Lung (tissue), 12 donors: ENCODE data around the gene ALG3. TPM values are rescaled to one million over a fixed set of nuclear protein-coding genes. Genes with fewer than 3 reads are reported as not detected.
A peak's percentile ranks its signal among the peaks of the same experiment; 100 is the strongest.

Source experiments
- ATAC-seq: fragments of 200-7000 bp; cut with Tn5 transposase; one replicate; pipeline ENCODE4 v1.9.1; 2020; ENCODE audit warnings: moderate number of reproducible peaks; ENCODE audit not compliant: insufficient read depth, low FRiP score
- DNase-seq, 3 donors: peaks; one replicate each; pipeline ENCODE4 v3.0.0-alpha.2; 2013 to 2017
- H3K27ac ChIP-seq, 2 donors: one replicate each; pipeline ENCODE4 v1.5.1; 2013; ENCODE audit warnings: mild to moderate bottlenecking in 2 of 2, moderate library complexity in 2 of 2, control low read depth in 1 of 2, inconsistent platforms in 1 of 2, low read depth in 1 of 2, low read length in 1 of 2
- H3K27me3 ChIP-seq, 3 donors: one replicate each; pipeline ENCODE4 v1.5.1; 2013; ENCODE audit warnings: low read length in 2 of 3; ENCODE audit not compliant: control insufficient read depth in 3 of 3, insufficient read depth in 3 of 3
- H3K36me3 ChIP-seq, 4 donors: one replicate each; pipeline ENCODE4 v1.5.1; 2013; ENCODE audit warnings: low read length in 4 of 4, mild to moderate bottlenecking in 1 of 4, moderate library complexity in 1 of 4; ENCODE audit not compliant: control insufficient read depth in 4 of 4, insufficient read depth in 4 of 4
- H3K4me1 ChIP-seq, 5 donors: one replicate each; pipeline ENCODE4 v1.5.1; 2013; ENCODE audit warnings: low read length in 5 of 5, mild to moderate bottlenecking in 2 of 5, moderate library complexity in 1 of 5; ENCODE audit not compliant: control insufficient read depth in 5 of 5, insufficient read depth in 5 of 5
- H3K4me3 ChIP-seq: one replicate; pipeline ENCODE4 v1.5.1; 2013; ENCODE audit warnings: mild to moderate bottlenecking, control low read depth, moderate library complexity
- H3K9ac ChIP-seq, 2 donors: one replicate each; pipeline ENCODE4 v1.5.1; 2013; ENCODE audit warnings: low read length in 2 of 2, control low read depth in 1 of 2; ENCODE audit not compliant: insufficient read depth in 1 of 2
- H3K9me3 ChIP-seq, 4 donors: one replicate each; pipeline ENCODE4 v1.5.1; 2013; ENCODE audit warnings: low read length in 3 of 4, mild to moderate bottlenecking in 1 of 4, moderate library complexity in 1 of 4; ENCODE audit not compliant: control insufficient read depth in 4 of 4, insufficient read depth in 3 of 4
- CTCF ChIP-seq: IDR thresholded peaks from 2 replicates; pipeline ENCODE4 v1.5.1; 2012; ENCODE audit warnings: mild to moderate bottlenecking; ENCODE audit errors: control extremely low read depth, extremely low read depth
- WGBS, 2 donors: extraction: QIAGEN DNeasy Blood & Tissue Kit; methylation state at CpG; one replicate each; pipeline ENCODE4 v1.1.7; 2013; 5-methylcytosine and 5-hydroxymethylcytosine counted together
- polyA plus RNA-seq, 2 donors: library from polyadenylated mRNA; stranded (reverse); fragments of 200-250 nt; gene quantifications; one replicate each; pipeline ENCODE4 v1.2.1, GENCODE V29; 2013
- total RNA-seq, 2 donors: library from RNA; depleted of rRNA in 1 of 2; stranded (reverse); fragments of >200 nt in 1 of 2; gene quantifications; one replicate each; pipeline ENCODE4 v1.2.1, GENCODE V29; 2014 to 2021
- donor health status: control.
- donor health status: control.
- donor health status: Bipolar disorder and iron deficiency.
- donor health status: healthy.
- donor health status: DM: yes; HTN: yes; CAD: no.

Gene ALG3
- total and polyA plus RNA-seq, 4 donors, result 24.7 to 68.0 (median 43.5) TPM

GRCh38 chr3:184229394-184230080 is 19.2 kb downstream of the ALG3 start, which contains the start of gene VWA5B2:
Gene VWA5B2, plus strand, starts transcription at chr3:184229585. Its CDS starts 944 bp downstream, at chr3:184230529.
- Histone ChIP-seq H3K27me3 (peaks cover 0 to 39% (median 33%) of the 10 kb centered on the region in 3 donors), H3K4me3 (peak within 1 kb of the TSS; percentile 18), H3K9me3 (peaks cover 0 to 2% (median 0%) of the 10 kb centered on the region in 4 donors), H3K9ac (no peak within 1 kb of the TSS), H3K36me3 (no peaks in the 10 kb centered on the region), H3K4me1 (peaks cover 0 to 11% (median 6%) of the 10 kb centered on the region in 5 donors), H3K27ac (no peak within 1 kb of the TSS)
- 0 to 1% methylated on average over 52 to 66 of the region's 66 CpGs for WGBS, 2 donors
- no peak for TF ChIP-seq CTCF
- ATAC-seq (peak; percentile 68), DNase-seq (peak; percentile 28 to 63 (median 61))

- Histone ChIP-seq H3K36me3 (no peaks in the 10 kb centered on the region), H3K9me3 (peaks cover 0 to 2% (median 0%) of the 10 kb centered on the region in 4 donors), H3K27ac (no peak overlapping the region), H3K9ac (no peak overlapping the region), H3K4me3 (no peak overlapping the region), H3K27me3 (peaks cover 0 to 39% (median 33%) of the 10 kb centered on the region in 3 donors), H3K4me1 (peaks cover 0 to 11% (median 6%) of the 10 kb centered on the region in 5 donors)
- DNase-seq (no peak), ATAC-seq (no peak)
- no peak for TF ChIP-seq CTCF
- WGBS, 2 donors, result 38 to 40% methylated on average over 12 of the region's 12 CpGs
These were observed 20.2 kb downstream of the ALG3 start for GRCh38 chr3:184228376-184229137.

- Histone ChIP-seq H3K4me3 (no peak overlapping the region), H3K27ac (no peak overlapping the region), H3K4me1 (peaks cover 0 to 11% (median 6%) of the 10 kb centered on the region in 5 donors), H3K36me3 (no peaks in the 10 kb centered on the region), H3K27me3 (peaks cover 0 to 35% (median 29%) of the 10 kb centered on the region in 3 donors), H3K9ac (no peak overlapping the region), H3K9me3 (no peaks in the 10 kb centered on the region)
- WGBS, 2 donors, result 40 to 56% methylated on average over 2 of the region's 2 CpGs
- no peak for DNase-seq
- ATAC-seq, result peak; percentile 24
- peak; percentile 23 for TF ChIP-seq CTCF
These were observed 21.3 kb downstream of the ALG3 start for GRCh38 chr3:184227481-184227935.
